DLD1 (cell line): Measurements from ENCODE around the gene SNRNP40.

Experiments
- in situ Hi-C: cut with HindIII; loops from 2 replicates; pipeline ENCODE4 v1.10.0; 2017; ENCODE audit warnings: low sequenced_read_pairs

SNRNP40 gene

GRCh38 chr1:31296486-31297276 is at the start of gene SNRNP40, which contains the start of gene ZCCHC17:
TSS of gene SNRNP40 (minus strand) at chr1:31296788. CDS start at chr1:31296751, 37 bp downstream.
TSS of gene ZCCHC17 (plus strand) at chr1:31297032. CDS start at chr1:31310099, 13,067 bp downstream.
- in situ Hi-C loops = no loop called here

GRCh38 chr1:31345635-31346034 is 49.0 kb upstream of the SNRNP40 start:
- in situ Hi-C loops = no loop called here

- in situ Hi-C loops = no loop called here
Observed at GRCh38 chr1:31344503-31344902, 47.9 kb upstream of the SNRNP40 start.

GRCh38 chr1:31336687-31337467 is 40.3 kb upstream of the SNRNP40 start:
- in situ Hi-C loops = no loop called here

GRCh38 chr1:31335007-31335406 is 38.4 kb upstream of the SNRNP40 start:
- in situ Hi-C loops = no loop called here

DNA sequence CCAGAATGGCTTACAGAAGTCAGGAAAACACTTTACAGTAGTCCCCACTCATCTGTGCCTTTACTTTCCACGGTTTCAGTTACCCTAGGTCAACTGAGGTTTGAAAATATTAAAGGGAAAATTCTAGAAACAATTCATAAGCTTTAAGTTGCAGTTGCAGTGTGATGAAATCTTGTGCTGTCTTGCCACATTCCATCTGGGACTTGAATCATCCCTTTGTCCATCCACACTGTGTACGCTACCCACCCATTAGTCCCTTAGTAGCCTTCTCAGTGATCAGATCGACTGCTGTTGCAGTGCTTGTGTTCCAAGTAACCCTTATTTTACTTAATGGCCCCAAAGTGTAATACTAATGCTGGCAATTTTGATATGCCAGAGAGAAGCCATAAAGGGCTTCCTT is 30.8 kb upstream of the SNRNP40 start:
- in situ Hi-C loops = no loop called here

GRCh38 chr1:31326461-31326860 is 29.9 kb upstream of the SNRNP40 start:
- in situ Hi-C loops = no loop called here

DNA sequence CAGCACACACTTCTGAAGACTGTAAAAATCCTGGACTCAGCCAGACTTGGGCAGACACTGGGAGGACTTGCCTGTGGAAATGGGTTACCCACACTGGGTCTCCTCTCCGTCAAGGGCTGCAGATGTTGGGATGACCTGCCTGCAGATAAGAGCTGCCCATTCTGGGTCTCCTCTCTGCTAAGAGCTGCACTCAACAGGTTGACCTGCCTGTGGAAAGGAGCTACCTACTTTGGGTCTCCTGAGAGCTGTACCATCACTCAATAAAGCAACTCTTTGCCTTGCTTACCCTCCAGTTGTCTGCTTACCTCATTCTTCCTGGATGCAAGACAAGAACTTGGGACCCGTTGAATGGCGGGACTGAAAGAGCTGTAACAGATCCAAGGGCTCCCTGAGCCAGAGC is 28.4 kb upstream of the SNRNP40 start:
- in situ Hi-C loops = no loop called here

GRCh38 chr1:31324093-31324492 is 27.5 kb upstream of the SNRNP40 start:
- in situ Hi-C loops = no loop called here

DNA sequence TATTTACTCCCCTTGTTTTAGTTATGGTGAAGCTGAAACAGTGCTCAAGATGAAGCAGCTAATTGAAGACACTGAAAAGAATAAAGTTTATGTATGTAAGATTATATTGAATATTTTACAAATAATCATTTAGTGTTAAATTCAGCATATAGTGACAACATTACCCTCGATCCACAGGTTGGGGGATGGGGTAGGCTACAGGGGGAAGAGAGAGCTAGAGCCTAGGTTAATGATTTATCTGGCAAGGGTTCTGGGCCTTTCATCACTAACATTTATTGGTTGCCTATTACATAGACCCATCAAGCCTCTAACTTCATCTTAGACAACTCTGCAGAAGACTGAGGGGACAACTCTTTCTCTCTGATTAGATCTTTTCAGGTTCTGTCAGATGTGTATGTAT is 21.6 kb upstream of the SNRNP40 start:
- in situ Hi-C loops = no loop called here

DNA sequence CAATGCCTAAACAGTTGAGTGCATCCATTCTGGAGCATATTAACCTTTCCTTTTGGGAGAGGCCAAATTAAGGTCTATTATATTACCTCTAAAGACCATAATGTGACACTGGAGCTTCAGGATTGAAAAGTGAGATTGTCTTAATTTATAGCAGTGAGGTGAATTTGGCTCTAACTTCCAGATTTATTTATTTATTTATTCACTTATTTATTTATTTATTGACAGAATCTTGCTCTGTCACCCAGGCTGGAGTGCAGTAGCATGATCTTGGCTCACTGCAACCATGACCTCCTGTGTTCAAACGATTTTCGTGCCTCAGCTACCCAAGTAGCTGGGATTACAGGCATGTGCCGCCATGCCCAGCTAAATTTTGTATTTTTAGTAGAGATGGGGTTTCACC is 19.3 kb upstream of the SNRNP40 start:
- in situ Hi-C loops = no loop called here

GRCh38 chr1:31310198-31310597 is 13.6 kb upstream of the SNRNP40 start:
- in situ Hi-C loops = no loop called here

DNA sequence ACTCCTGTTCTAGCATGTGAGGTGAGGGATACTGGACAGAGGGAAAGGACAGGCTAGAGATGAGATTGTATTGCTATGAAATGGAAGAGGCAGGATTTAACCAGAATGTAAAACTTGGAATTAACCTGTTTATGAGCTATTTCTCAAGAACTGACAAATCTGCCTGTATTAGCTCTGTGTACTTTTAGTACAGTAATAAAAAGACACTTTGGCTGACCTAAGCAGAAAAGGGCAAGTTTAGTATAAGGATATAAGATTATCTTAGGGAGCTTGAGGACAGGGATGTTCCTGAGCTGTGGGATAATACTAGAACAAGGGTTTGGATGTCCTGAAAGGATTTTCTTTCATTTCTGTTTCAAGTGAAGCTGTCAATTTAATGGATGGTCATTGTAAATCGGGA is 11.4 kb upstream of the SNRNP40 start:
- in situ Hi-C loops = no loop called here

DNA sequence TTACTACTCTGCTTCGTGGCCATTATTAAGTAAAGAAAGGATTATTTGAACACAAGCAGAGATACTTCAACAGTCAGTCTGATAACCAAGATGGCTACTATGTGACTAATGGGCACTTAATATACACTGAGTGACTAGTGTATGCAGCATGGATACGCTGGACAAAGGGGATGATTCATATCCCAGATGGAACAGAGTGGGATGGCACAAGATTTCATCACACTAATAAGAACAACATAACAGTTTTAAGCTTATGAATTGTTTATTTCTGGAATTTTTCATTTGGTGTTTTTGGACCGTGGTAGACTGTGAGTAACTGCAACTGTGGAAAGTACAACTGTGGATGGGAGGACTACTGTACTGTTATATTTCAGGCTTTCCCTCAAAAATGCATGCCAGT is 9.7 kb upstream of the SNRNP40 start:
- in situ Hi-C loops = no loop called here

DNA sequence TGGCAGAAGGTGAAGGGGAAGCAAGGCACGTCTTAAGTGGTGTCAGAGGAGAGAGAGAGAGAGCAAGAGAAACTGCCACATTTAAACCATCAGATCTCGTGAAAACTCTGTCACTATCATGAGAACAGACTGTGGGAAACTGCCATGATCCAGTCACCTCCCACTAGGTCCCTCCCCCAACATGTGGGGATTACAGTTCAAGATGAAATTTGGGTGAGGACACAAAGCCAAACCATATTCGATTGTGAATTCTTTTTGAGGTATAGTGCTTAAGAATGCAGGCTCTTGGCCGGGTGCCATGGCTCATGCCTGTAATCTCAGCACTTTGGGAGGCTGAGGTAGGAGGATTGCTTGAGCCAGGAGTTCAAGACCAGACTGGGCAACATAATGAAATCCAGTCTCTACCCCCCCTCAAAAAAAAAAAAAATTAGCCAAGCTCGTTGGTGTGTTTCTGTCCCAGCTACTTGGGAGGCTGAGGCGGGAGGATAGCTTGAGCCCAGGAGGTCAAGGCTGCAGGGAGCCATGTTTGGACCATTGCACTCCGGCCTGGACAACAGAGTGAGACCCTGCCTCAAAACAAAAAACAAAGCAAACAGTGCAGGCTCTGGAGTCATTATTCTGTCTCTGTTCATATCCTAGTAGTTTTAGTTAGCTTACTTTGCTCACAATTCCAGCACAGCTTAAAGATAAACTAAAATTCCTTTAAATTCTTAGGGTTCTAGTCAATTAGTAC is 6.3 kb upstream of the SNRNP40 start:
- in situ Hi-C loops = no loop called here

DNA sequence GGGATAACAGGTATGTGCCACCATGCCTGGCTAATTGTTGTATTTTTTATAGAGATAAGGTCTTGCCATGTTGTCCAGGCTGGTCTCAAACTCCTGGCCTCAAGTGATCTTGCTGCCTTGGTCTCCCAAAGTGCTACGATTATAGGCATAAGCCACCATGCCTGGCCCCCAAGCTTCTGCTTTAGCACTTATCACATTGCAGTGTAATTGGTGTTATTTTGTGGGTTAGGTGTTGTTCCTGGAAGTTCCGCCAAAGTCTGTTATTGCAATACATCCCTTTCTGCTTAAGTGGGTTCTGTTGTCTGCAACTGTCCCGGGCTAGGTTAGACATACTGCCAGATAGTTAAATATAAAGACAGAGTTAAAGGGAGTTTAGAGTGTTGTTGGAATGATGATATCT is 3.6 kb upstream of the SNRNP40 start:
- in situ Hi-C loops = no loop called here

DNA sequence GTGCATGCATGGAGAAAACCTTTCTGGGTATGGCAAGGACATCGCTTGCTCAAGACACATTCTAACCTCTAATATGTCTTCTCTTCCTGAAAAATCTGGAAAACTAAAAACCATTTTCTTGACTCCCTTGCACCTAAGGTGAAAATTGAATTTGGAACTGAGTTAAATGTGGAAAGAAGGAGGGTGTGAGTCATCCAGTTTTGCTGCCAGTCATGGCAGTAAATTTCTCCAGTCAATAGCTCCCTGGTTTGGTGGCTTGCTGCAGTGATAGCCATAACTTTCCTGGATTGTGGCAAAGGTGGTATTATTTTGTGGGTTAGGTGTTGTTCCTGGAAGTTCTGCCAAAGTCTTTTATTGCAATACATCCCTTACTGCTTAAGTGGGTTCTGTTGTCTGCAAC is 2.8 kb upstream of the SNRNP40 start:
- in situ Hi-C loops = no loop called here

GRCh38 chr1:31297277-31298247 is 974 bp upstream of the SNRNP40 start:
- in situ Hi-C loops = no loop called here

GRCh38 chr1:31295874-31296485 is 608 bp downstream of the SNRNP40 start:
- in situ Hi-C loops = no loop called here

DNA sequence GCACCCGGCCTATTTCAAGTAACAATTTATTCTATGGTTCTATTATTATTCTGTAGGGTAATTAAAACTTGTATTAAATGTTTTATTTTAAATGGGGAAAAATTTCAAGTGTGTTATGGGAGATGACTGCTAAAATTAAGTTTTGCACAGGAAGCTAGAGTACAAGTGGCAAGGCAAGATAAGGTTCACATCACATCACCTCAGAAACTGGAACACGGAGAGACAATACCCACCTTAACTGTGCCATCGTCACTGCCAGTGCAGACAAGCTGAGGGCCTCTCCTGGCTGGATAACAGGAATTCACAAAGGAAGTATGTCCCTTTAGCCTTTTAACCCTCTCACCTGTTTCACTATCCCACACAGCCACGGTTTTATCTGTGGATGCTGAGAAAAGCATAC is 7.6 kb downstream of the SNRNP40 start:
- in situ Hi-C loops = no loop called here
